ENCODE measurements around the gene EIF2S2.

The EIF2S2 gene

GRCh38 chr20:34120213-34120612 is 8.2 kb upstream of the EIF2S2 start:
- DNase-seq (ENCODE audit: low spot score) = no peak

- no peak for DNase-seq (ENCODE audit: low spot score)
These were observed 3.2 kb upstream of the EIF2S2 start for GRCh38 chr20:34115232-34115631.

- no peak for DNase-seq (ENCODE audit: low spot score)
These were observed 2.8 kb upstream of the EIF2S2 start for GRCh38 chr20:34114809-34115208.

- DNase-seq (ENCODE audit: low spot score) = peak; percentile 39
These were observed 608 bp upstream of the EIF2S2 start for GRCh38 chr20:34112600-34113101.

GRCh38 chr20:34110745-34111641 is 1.1 kb downstream of the EIF2S2 start:
- DNase-seq (ENCODE audit: low spot score) = no peak

- no peak for DNase-seq (ENCODE audit: low spot score)
These were observed 1.9 kb downstream of the EIF2S2 start for GRCh38 chr20:34110025-34110744.

- DNase-seq (ENCODE audit: low spot score) = no peak
These were observed 2.6 kb downstream of the EIF2S2 start for GRCh38 chr20:34109442-34109841.

- no peak for DNase-seq (ENCODE audit: low spot score)
These were observed 3.3 kb downstream of the EIF2S2 start for GRCh38 chr20:34108616-34109174.

GRCh38 chr20:34105978-34106675 is 5.9 kb downstream of the EIF2S2 start:
- DNase-seq (ENCODE audit: low spot score) = no peak

- DNase-seq (ENCODE audit: low spot score) = no peak
These were observed 8.0 kb downstream of the EIF2S2 start for GRCh38 chr20:34104059-34104458.

- no peak for DNase-seq (ENCODE audit: low spot score)
These were observed 9.7 kb downstream of the EIF2S2 start for GRCh38 chr20:34102342-34102741.

GRCh38 chr20:34100576-34100975 is 11.5 kb downstream of the EIF2S2 start:
- DNase-seq (ENCODE audit: low spot score) = no peak

GRCh38 chr20:34099675-34100074 is 12.4 kb downstream of the EIF2S2 start:
- no peak for DNase-seq (ENCODE audit: low spot score)

GRCh38 chr20:34098570-34098969 is 13.5 kb downstream of the EIF2S2 start:
- no peak for DNase-seq (ENCODE audit: low spot score)

- no peak for DNase-seq (ENCODE audit: low spot score)
These were observed 15.2 kb downstream of the EIF2S2 start for GRCh38 chr20:34096699-34097444.

- no peak for DNase-seq (ENCODE audit: low spot score)
These were observed 16.2 kb downstream of the EIF2S2 start for GRCh38 chr20:34095825-34096224.

- DNase-seq (ENCODE audit: low spot score) = no peak
These were observed 18.1 kb downstream of the EIF2S2 start for GRCh38 chr20:34093895-34094294.

- no peak for DNase-seq (ENCODE audit: low spot score)
These were observed 20.3 kb downstream of the EIF2S2 start for GRCh38 chr20:34091637-34092200.

GRCh38 chr20:34090645-34091044 is 21.4 kb downstream of the EIF2S2 start:
- DNase-seq (ENCODE audit: low spot score) = no peak

- DNase-seq (ENCODE audit: low spot score) = no peak
These were observed 22.2 kb downstream of the EIF2S2 start for GRCh38 chr20:34089655-34090345.

- no peak for DNase-seq (ENCODE audit: low spot score)
These were observed 22.9 kb downstream of the EIF2S2 start for GRCh38 chr20:34089175-34089479.

Measured in Ammon's horn (tissue), 1 donor.